ENCODE results near the gene NPY4R. TPM values are rescaled to one million over a fixed set of nuclear protein-coding genes. Genes with fewer than 3 reads are reported as not detected.
"Not testable (repeated sequence)": the region's sequence is repeated elsewhere in the genome, so short reads cannot be mapped to it uniquely, and the experiment has no call there.

The NPY4R gene
- total RNA-seq, 1 donor from 2014 or later: not detected

GRCh38 chr10:46457071-46457470, 8.7 kb downstream of the NPY4R start:
- DNase-seq (ENCODE audit: low read depth in 2 of 2): not testable (repeated sequence)

DNA sequence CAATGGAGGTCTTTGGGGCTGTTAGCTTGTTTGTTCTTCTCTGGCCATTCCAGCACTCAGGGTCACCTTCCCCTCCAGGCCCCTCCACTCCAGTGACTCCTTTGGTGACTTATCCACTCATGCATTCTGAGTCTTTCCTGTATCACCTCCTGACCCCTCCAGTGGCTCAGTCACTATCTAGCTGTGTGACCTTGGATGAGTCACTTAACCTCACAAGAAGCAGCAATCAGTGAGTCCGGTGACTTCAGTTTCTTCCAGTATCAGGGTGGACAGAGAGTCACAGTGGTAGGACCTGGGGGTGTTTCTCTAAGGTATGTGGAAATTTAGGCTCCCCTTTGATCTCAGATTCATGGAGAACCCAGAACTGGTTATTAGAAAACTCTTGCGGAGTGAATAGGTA, 9.8 kb downstream of the NPY4R start:
- DNase-seq (ENCODE audit: low read depth in 2 of 2): not testable (repeated sequence)

GRCh38 chr10:46451365-46451764, 14.4 kb downstream of the NPY4R start:
- not testable (repeated sequence) for DNase-seq (ENCODE audit: low read depth in 2 of 2)

DNA sequence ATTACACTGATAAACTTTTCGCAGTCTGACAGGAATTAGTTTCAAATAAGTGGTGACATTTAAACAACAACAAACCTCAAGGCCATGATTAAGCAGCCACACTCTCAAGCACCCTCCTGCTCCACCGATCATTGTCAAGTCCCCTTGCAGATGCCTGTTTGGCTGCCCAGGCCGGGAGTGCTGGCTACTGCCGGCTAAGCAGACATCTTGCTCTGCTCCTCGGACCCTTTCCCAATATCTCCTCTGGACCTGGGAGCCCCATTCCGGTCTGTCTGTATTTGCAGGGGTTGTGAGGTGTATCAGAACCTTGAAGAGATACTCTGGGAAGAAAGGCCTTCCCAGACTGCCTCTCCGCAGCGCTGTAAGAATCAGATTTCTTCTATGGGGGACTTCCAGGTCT, 14.9 kb downstream of the NPY4R start:
- not testable (repeated sequence) for DNase-seq (ENCODE audit: low read depth in 2 of 2)

- DNase-seq (ENCODE audit: low read depth in 2 of 2): not testable (repeated sequence)
These were observed 18.3 kb downstream of the NPY4R start for GRCh38 chr10:46447439-46447838.

DNA sequence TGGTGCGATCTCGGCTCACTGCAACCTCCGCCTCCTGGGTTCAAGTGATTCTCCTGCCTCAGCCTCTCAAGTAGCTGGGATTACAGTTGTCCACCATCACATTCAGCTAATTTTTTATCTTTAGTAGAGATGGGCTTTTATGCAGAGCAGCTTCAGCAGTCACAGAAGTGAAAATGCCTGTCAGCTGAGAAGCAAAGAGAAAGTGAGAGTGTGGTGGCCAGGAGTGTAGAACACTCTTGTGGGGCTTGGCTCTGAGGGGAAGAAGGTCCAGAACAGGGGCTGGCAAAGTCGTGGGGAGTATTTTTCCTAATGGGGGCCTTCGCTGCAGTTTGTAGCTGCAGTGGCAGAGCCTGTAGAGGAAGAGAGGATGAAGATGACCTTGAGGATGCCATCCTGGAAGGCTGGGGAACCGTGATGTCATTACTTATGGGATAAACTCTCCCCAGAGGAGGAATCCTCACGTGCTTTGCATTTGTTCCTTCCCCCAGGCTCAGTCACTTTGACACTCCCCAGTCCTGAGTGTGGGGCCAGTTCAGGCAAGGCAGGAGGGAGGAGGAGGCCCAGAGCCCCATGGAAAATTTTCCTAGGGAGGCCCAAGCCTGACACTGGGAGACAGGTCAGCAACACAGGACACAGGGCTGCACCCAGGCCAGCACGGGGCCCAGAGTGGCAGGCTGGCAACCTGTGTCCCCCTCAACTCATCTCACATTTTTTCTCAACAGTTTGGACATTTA, 20.2 kb downstream of the NPY4R start:
- not testable (repeated sequence) for DNase-seq (ENCODE audit: low read depth in 2 of 2)

- not testable (repeated sequence) for DNase-seq (ENCODE audit: low read depth in 2 of 2)
These were observed 22.3 kb downstream of the NPY4R start for GRCh38 chr10:46443422-46443821.

- DNase-seq (ENCODE audit: low read depth in 2 of 2): not testable (repeated sequence)
These were observed 23.0 kb downstream of the NPY4R start for GRCh38 chr10:46442706-46443275.

DNA sequence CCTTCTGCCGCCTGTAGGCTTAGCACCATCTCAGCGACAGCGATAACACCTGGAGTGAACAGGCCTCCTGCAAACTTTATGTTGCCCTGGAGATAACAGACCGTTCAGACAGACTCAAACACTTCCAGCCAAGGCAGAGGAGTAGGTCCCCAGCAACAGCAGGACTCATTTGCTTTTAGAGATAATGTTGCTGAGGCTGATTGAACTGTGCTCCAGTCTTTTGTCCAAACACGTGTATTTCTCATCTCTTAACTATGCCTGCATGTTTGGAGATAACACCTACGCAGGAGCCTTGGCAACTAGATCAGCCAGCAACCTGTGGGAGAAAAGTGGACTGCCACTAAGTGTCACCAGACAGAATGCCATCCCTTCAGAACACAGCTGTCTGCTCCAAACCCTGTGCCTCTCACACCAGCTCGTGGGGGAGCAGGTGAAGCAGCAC, 23.9 kb downstream of the NPY4R start:
- DNase-seq (ENCODE audit: low read depth in 2 of 2): not testable (repeated sequence)

DNA sequence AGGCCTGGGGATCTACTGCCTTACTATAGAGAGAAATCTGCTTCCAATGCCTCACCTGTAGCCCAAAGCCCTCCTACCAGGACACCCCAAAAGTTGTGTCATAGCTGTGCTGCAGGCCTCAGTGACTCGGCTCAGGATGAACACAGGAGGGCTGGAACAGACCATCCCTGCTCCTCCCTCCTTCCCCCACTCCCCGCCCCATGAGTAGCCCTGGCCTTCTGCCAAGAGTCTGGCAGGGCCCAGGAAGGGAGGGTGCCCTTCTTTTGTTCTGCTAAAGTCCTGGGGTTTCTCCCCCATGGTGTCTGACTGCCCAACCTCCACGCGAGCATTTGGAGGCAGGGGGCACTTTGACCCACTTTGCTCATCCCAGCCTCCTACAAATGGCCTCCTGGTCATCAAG, 24.8 kb downstream of the NPY4R start:
- DNase-seq (ENCODE audit: low read depth in 2 of 2): not testable (repeated sequence)

GRCh38 chr10:46423550-46423949, 42.2 kb downstream of the NPY4R start:
- DNase-seq (ENCODE audit: low read depth in 2 of 2): not testable (repeated sequence)

GRCh38 chr10:46419570-46420379, 46.0 kb downstream of the NPY4R start:
- DNase-seq (ENCODE audit: low read depth in 2 of 2): not testable (repeated sequence)

DNA sequence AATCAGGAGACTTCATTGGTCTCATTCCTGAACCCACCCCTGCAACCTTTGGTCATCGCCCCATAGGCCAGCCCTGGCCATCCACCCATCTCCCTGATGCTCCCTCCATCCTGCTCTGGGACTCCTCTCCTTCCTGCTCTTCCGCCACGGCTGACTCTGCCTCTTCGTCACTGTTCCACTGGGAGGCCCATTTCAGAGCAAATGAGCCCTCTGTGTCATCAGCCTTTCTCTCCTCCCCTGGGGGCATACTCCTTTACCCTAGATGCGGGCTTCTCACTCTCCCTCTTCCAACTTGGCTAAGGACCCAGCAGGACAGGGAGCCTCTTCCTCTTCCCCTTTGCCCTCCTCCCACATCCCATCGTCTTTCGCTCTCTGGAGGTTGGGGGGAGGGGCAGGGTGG, 47.5 kb downstream of the NPY4R start:
- DNase-seq (ENCODE audit: low read depth in 2 of 2): not testable (repeated sequence)

GRCh38 chr10:46415291-46415690, 50.5 kb downstream of the NPY4R start:
- not testable (repeated sequence) for DNase-seq (ENCODE audit: low read depth in 2 of 2)

DNA sequence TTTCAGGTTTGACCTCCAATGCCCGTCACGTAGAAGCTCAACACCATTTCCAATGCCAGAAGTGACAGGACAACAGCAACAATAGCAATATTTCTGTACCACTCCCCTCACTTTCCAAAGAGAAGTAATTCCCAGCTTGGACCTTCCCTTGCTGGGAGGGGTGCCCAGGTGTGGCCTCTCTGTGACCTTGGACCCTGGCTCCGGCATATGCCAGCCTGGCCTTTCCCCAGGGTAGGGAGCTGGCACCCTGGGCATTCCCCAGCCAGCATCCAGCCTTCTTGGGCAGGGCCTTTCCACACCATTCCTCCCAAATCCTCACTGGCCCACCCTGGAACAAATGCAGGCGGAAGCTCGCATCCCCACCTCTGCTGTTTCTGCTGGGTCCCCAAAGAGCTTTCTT, 53.1 kb downstream of the NPY4R start:
- not testable (repeated sequence) for DNase-seq (ENCODE audit: low read depth in 2 of 2)

GRCh38 chr10:46411123-46411522, 54.6 kb downstream of the NPY4R start:
- not testable (repeated sequence) for DNase-seq (ENCODE audit: low read depth in 2 of 2)

Other genes with a start within 250 kb of the NPY4R start
- gene ANTXRL, start 179.0 kb downstream of the NPY4R start, total RNA-seq: not detected in 2 replicates
- not detected in 2 replicates for gene ANXA8L1, start 90.2 kb downstream of the NPY4R start, total RNA-seq
- gene GPRIN2, start 90.7 kb upstream of the NPY4R start, total RNA-seq: not detected in 2 replicates
- gene SYT15, start 113.2 kb upstream of the NPY4R start, total RNA-seq: 0.39 and 1.0 TPM in 2 replicates